ENCODE measurements around the gene CBX2. TPM values are rescaled to one million over a fixed set of nuclear protein-coding genes. Genes with fewer than 3 reads are reported as not detected.

CBX2 gene
- total RNA-seq, 1 experiment from 2014 or later = 79.4 TPM

DNA sequence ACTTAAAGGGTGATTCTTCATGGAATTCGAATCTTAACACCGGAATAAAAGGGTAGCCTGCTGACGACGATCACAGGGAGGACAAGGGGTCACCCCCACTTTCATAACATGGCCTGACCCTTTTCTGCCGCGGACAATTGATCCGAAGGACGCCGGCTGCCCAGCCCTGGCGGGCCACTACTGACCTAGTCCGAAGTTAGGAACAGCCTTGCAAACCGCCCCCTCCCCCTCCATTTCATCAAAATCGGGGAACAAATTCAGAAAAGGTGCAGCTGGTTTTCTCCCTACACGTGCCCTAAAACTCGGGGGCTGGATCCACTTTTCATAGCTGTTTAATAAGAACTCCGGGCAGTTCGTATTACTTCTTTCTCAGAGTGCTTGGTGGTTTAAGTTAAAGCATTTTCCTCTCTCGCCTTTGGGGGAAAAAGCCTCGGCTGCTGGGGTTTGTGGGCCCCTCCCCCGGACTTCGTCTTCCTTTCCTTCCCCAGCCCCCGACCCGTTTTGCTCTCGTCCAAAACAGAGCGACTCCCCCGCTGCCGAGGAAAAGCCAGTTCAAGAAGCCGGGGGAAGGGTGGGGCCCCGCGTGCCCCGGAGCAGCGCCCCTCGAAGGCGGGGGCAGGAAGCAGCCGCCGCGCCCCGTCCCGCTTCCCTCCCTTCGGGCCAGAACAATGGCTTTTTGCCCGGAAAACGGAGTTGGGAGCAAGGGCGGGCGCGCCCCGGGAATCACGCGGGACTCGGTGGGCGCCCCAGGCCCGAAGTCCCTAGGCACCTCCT lies 641 bp upstream of the CBX2 start:
- Histone ChIP-seq H3K23me2 (ENCODE audit: insufficient read length, low read depth, low read length, poor library complexity, severe bottlenecking) (peaks cover 14% of the 10 kb centered on the region), H3K56ac (ENCODE audit: insufficient read length, low read depth, low read length) (no peak overlapping the region), H4K8ac (replicated peaks; ENCODE audit: insufficient read length, low read depth, low read length) (no peak overlapping the region), H3K4ac (ENCODE audit: low read depth, low read length) (no peak overlapping the region; the same call in 1 of the 2 replicates), H2BK120ac (ENCODE audit: low read depth, low read length, poor library complexity, severe bottlenecking) (peak overlapping the region; percentile 42), H3K79me1 (ENCODE audit: insufficient read depth, low read depth, low read length, poor library complexity, severe bottlenecking) (peaks cover 3% of the 10 kb centered on the region), H4K91ac (ENCODE audit: insufficient read length, low read depth, low read length) (no peak overlapping the region), H3K27me3 (ENCODE audit: insufficient read depth, low read length) (no peaks in the 10 kb centered on the region), H3K4me1 (ENCODE audit: insufficient read depth, low read length) (peaks cover 3% of the 10 kb centered on the region; the same call in 1 of the 2 replicates), H3T11ph (ENCODE audit: low read length) (no peak overlapping the region), H2BK5ac (ENCODE audit: insufficient read length, low read length) (no peak overlapping the region), H3K14ac (ENCODE audit: insufficient read depth, low read length) (peak overlapping the region; percentile 59), H4K5ac (ENCODE audit: insufficient read length, low read depth, low read length) (no peak overlapping the region), H3K9ac (ENCODE audit: extremely low read depth, insufficient read length, low read length) (peak overlapping the region; percentile 29), H2BK20ac (ENCODE audit: low read depth, low read length, poor library complexity, severe bottlenecking) (no peak overlapping the region), H4K20me1 (ENCODE audit: control insufficient read depth, insufficient read depth, insufficient read length) (no peaks in the 10 kb centered on the region), H3K27ac (ENCODE audit: insufficient read length, low read depth, low read length) (no peak overlapping the region), H2AK5ac (ENCODE audit: insufficient read length, low read length) (no peak overlapping the region), H2BK15ac (ENCODE audit: low read depth, low read length) (no peak overlapping the region), H2AFZ (ENCODE audit: low read length) (no peak overlapping the region), H3K79me2 (ENCODE audit: insufficient read depth, low read length) (0 out of 2 replicates have a peak, but pooled peaks cover 2% of the 10 kb centered on the region), H3K18ac (ENCODE audit: insufficient read length, low read depth, low read length) (peak overlapping the region; percentile 43), H3K9me3 (ENCODE audit: control insufficient read depth, low read depth, low read length) (no peaks in the 10 kb centered on the region), H3K23ac (ENCODE audit: insufficient read length, low read depth, low read length) (no peak overlapping the region), H3K4me2 (ENCODE audit: insufficient read depth, insufficient read length, low read length) (peak overlapping the region; percentile 44), H2BK12ac (ENCODE audit: insufficient read length, low read depth, low read length) (no peak overlapping the region)
- Mint-ChIP-seq H3K4me3 (peak overlapping the region; percentile 69 to 84), H3K27ac (peak overlapping the region; percentile 91 to 96 (median 93); a peak in 5 of 7 replicates), H3K4me1 (peaks cover 40 to 48% of the 10 kb centered on the region in 2 experiments), H3K27me3 (ENCODE audit: low read depth) (peaks cover 36% of the 10 kb centered on the region), H3K9me3 (no peaks in the 10 kb centered on the region), H3K36me3 (ENCODE audit: insufficient read depth in 1 of 3, low read depth in 3 of 3) (peaks cover 28 to 33% (median 29%) of the 10 kb centered on the region in 3 experiments)
- DNase-seq = peak; percentile 88
- WGBS (ENCODE audit: extremely low coverage, insufficient read length, low lambda C conversion rate) = no CpG with 5 or more reads among the region's 51 CpGs
- TF ChIP-seq, protein P1, sequence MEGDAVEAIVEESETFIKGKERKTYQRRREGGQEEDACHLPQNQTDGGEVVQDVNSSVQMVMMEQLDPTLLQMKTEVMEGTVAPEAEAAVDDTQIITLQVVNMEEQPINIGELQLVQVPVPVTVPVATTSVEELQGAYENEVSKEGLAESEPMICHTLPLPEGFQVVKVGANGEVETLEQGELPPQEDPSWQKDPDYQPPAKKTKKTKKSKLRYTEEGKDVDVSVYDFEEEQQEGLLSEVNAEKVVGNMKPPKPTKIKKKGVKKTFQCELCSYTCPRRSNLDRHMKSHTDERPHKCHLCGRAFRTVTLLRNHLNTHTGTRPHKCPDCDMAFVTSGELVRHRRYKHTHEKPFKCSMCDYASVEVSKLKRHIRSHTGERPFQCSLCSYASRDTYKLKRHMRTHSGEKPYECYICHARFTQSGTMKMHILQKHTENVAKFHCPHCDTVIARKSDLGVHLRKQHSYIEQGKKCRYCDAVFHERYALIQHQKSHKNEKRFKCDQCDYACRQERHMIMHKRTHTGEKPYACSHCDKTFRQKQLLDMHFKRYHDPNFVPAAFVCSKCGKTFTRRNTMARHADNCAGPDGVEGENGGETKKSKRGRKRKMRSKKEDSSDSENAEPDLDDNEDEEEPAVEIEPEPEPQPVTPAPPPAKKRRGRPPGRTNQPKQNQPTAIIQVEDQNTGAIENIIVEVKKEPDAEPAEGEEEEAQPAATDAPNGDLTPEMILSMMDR (conservative IDR thresholded peaks at IDR 0.05) = peak; percentile 62
